GM18526 (cell line): ENCODE data around the gene TSTD2.

Source experiments
- POLR2A ChIP-seq: IDR thresholded peaks from 3 replicates; pipeline ENCODE4 v1.6.1; 2011; ENCODE audit not compliant: insufficient read length; ENCODE audit errors: extremely low read depth

Gene TSTD2

DNA sequence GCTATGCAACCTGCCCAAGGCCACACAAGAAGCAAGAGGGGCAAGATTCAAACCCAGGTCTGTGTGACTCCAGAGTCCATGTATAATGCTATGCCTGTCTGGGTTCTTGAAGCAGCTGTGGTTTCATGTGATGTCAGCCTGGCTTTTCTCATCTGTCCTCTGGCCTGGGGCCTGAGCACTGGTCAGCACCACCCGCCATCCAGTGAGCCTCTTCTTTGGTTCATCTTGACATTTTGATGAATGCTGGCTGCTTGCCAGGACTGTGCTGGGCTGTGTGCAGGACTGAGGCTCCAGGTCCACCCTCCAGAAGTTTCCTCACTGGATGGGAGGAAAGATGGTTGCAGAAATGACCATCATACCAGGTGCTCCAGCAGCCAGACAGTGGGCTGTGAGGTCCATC, 61.5 kb downstream of the TSTD2 start:
- TF ChIP-seq POLR2A: no peak

DNA sequence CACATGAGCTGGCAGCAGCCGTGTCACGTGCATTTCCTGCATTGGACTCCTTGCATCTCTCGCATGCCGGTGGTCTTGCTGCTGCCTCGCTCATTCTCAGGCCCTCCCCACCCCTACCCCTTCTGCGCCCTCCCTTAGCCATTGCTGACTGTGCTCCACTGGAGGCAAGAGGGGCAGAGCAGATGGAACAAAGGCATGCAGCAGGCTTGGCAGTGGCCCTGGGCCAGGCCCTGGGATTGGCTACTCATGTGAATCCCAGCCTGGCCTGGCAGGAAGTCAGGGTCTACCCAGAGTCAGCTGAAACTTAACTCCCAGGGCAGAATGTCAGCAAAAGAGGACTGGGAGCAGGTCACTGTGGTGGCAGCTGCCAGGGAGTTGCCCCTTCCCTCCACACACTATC, 62.3 kb downstream of the TSTD2 start:
- TF ChIP-seq POLR2A: no peak

DNA sequence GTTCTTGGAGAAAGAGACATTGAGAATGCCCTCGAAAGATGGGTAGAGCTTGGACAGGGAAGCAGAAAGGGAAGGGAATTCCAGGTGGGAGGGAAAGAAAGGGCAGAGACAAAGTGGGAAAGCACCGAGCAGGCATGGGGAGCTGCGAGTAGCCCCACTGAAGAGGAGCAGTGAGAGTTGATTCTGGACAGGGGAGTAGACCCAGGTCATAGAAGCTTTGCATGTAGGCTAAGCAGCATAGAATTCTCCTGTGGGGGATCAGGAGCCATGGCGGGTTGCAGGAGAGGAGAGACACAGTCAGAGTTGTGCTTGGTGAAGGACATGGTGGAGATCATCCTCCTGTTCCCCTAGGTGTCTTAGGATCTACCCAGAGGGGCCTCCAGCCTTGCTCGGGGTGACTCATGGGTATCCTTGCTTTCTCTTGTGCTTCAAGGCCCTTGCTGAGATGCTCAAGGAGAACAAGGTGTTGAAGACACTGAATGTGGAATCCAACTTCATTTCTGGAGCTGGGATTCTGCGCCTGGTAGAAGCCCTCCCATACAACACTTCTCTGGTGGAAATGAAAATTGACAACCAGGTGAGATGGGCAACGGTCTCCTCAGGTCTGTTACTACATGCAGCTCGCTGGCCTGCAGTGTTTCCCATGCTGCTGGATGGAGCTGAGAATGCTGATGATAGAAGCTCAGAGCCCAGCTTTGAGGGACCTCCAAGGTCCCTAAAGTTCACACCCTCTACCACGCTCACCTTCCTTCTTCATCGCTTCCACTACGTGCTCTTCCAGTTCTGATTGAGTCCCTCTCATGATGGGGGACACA, 64.5 kb downstream of the TSTD2 start:
- TF ChIP-seq POLR2A: no peak

GRCh38 chr9:97567894-97568202, 65.3 kb downstream of the TSTD2 start:
- TF ChIP-seq POLR2A: no peak

GRCh38 chr9:97567182-97567893, 65.8 kb downstream of the TSTD2 start:
- no peak for TF ChIP-seq POLR2A

DNA sequence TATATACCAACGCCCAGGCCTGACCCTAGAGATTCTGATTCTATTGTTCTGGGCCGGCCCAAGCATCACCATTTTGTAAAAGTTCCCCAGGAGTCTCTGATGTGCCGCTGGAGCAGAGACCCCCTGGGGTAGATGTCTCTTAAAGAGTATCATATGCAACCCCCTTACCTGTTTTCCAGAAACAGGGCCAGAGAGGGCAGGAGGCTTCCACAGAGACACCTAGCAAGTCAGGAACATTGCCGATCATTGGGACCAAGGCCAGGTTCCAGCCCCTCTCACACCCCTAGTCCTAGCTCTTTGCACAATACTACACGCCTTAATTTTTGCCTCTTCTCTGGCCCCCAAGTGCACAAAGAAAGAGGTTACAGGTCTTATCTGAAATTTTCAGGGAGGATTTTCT, 67.9 kb downstream of the TSTD2 start:
- TF ChIP-seq POLR2A: no peak

DNA sequence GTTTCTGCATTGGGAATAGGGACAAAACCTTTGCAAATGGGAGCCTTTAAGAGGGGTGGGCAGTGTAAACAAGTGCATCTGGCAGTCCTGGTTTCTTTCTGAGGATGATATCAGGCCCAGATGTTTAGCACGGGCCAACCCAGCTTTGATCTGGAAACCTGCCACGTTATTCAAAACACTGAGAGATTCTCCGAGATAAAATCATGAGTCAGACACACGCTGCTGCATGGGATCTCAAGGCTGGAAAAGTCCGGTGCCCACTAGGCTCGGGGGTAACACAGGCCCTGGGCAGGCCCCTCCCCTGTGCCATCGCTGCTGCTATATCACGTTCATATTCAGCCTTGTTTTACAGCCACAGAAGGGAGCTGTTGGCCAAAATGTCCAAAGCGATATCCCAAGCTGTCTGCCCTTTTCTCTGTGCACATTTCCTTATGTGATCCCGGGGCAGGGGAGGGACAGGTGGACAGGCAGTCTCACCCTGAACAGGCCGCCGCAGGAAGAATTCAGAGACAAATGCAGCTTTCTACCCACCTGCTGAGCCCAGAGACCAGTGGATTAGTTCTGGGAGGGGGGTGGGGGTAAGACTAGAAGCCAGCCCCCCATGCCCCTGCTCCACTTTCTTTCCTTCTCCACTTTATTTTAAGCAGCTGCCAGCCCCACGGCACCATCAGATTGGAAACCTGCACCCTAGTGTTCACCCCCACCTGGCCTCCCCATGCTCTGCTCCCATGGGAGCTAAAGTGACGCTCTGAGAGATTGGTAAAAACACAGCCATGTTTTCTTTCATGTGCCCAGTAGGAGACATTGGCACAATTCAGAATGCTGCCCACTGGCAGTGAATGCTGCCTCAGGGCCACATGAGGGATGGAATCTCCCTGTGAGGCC, 68.6 kb downstream of the TSTD2 start:
- no peak for TF ChIP-seq POLR2A

GRCh38 chr9:97563458-97564135, 69.6 kb downstream of the TSTD2 start:
- TF ChIP-seq POLR2A: no peak

DNA sequence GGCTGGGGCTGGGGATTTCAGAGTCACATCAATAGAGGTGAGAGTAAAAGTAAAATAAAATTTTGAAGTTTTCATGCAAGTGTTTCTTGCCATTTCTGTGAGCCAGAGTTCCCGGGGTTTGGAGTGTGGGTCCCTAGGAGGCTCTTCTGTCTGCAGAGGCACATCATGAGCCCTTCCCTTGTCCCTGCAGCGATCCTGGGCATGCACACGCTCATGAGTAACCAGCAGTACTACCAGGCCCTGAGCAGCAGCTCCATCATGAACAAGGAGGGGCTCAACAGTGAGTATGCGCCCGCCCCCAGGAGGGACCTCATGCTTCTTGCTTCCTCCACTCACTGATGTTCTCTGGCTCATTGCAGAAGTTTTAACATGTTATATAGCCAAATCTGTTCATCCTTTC, 70.6 kb downstream of the TSTD2 start:
- TF ChIP-seq POLR2A: no peak

- TF ChIP-seq POLR2A: no peak
Observed at GRCh38 chr9:97561501-97561900, 71.7 kb downstream of the TSTD2 start.

- TF ChIP-seq POLR2A: no peak
Observed at GRCh38 chr9:97560851-97561250, 72.3 kb downstream of the TSTD2 start.

DNA sequence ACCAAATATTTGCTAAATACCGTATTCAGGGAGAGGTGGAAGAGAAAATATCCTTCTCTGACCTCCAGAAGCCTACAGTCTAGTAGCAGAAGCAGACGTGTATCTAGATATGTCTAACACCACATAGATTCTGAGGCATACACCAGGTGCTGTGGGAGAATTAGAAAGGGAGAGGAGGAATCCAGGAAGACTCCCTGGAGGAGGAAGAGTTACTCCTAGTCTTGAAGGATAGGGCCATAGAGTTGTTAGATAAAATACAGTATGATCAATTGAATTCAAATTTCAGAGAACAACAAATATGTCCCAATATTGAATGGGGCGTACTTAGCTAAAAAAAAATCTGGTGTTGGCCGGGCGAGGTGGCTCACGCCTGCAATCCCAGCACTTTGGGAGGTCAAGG, 73.0 kb downstream of the TSTD2 start:
- no peak for TF ChIP-seq POLR2A

GRCh38 chr9:97559111-97559514, 74.1 kb downstream of the TSTD2 start:
- TF ChIP-seq POLR2A: no peak

DNA sequence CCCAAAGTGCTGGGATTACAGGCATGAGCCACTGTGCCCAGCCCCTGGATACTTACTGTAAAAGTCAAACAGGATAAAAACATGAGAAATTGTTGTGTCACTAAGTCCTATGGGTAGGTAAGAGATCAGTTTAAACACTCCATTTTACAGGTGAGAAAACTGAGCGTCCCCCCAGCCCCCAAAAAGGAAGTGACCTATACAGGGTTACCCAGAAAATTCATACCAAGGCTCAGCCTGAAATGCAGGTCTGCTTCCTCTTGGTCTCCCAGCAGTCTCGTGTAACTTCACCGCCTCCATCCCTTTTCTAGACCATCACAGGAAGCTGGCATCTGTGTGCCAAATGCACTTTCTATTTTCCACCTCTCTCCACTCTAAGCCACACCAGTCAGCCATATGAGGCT, 74.5 kb downstream of the TSTD2 start:
- TF ChIP-seq POLR2A: no peak

DNA sequence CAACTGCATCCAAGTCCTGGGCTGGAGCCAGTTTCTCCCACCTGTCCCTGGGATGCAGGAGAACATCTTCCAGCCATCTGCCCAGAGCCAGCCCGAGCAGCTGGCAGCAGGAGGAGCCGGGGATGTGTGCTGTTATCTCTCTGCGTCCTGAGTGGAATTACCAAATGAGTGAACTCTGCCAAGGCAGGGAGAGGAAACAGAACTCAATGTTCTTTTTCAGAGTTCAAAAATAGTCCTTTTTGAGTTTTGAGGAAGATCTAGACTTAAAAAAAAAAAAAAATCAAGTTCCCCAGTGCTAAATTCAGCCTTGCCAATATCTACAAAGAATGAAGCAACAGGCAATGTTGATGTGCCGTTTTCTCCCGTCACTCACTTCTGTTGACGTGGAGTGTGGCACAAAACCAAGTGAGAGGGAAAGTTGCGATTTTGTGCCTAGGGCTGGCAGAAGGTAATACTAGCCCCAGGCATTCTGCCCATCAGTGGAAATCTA, 75.5 kb downstream of the TSTD2 start:
- no peak for TF ChIP-seq POLR2A
